ENCODE data around the gene GOLGA7B.

The GOLGA7B gene

GRCh38 chr10:97827702-97828291, 21.8 kb upstream of the GOLGA7B start:
- TF ChIP-seq CEBPB (IDR thresholded peaks at IDR 0.05) (no peak), RAD21 (IDR thresholded peaks at IDR 0.05; ENCODE audit: low read depth) (no peak), TEAD4 (IDR thresholded peaks at IDR 0.05) (no peak), YY1 (IDR thresholded peaks at IDR 0.05; ENCODE audit: low read depth) (no peak)

GRCh38 chr10:97828721-97829120, 20.9 kb upstream of the GOLGA7B start:
- no peak for TF ChIP-seq CREB1 (IDR thresholded peaks at IDR 0.05; ENCODE audit: low read depth)
- TF ChIP-seq RAD21 (IDR thresholded peaks at IDR 0.05; ENCODE audit: low read depth) = no peak
- no peak for TF ChIP-seq TCF12 (IDR thresholded peaks at IDR 0.05; ENCODE audit: low read depth)
- TF ChIP-seq ZBTB7A (IDR thresholded peaks at IDR 0.05; ENCODE audit: low read depth) = no peak
- no peak for TF ChIP-seq YY1 (IDR thresholded peaks at IDR 0.05; ENCODE audit: low read depth)
- TF ChIP-seq TAF1 (IDR thresholded peaks at IDR 0.05; ENCODE audit: low read depth) = no peak
- TF ChIP-seq EP300 (IDR thresholded peaks at IDR 0.05; ENCODE audit: borderline replicate concordance) = no peak
- TF ChIP-seq NFIC (IDR thresholded peaks at IDR 0.05) = no peak
- TF ChIP-seq EGR1 (IDR thresholded peaks at IDR 0.05) = no peak
- TF ChIP-seq MAX (IDR thresholded peaks at IDR 0.05) = no peak
- TF ChIP-seq TEAD4 (IDR thresholded peaks at IDR 0.05) = no peak
- no peak for TF ChIP-seq FOXM1 (IDR thresholded peaks at IDR 0.05; ENCODE audit: borderline replicate concordance, low read depth)
- TF ChIP-seq, protein P1, sequence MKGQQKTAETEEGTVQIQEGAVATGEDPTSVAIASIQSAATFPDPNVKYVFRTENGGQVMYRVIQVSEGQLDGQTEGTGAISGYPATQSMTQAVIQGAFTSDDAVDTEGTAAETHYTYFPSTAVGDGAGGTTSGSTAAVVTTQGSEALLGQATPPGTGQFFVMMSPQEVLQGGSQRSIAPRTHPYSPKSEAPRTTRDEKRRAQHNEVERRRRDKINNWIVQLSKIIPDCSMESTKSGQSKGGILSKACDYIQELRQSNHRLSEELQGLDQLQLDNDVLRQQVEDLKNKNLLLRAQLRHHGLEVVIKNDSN (IDR thresholded peaks at IDR 0.05) = no peak
- no peak for TF ChIP-seq REST (IDR thresholded peaks at IDR 0.05; ENCODE audit: low read depth)
- no peak for TF ChIP-seq CEBPB (IDR thresholded peaks at IDR 0.05)

- TF ChIP-seq CEBPB (IDR thresholded peaks at IDR 0.05) = no peak
- no peak for TF ChIP-seq TCF12 (IDR thresholded peaks at IDR 0.05; ENCODE audit: low read depth)
- TF ChIP-seq, protein P1 (IDR thresholded peaks at IDR 0.05) = no peak
- TF ChIP-seq EGR1 (IDR thresholded peaks at IDR 0.05) = no peak
- no peak for TF ChIP-seq EP300 (IDR thresholded peaks at IDR 0.05; ENCODE audit: borderline replicate concordance)
- TF ChIP-seq TEAD4 (IDR thresholded peaks at IDR 0.05) = no peak
- TF ChIP-seq ZBTB7A (IDR thresholded peaks at IDR 0.05; ENCODE audit: low read depth) = no peak
- no peak for TF ChIP-seq TAF1 (IDR thresholded peaks at IDR 0.05; ENCODE audit: low read depth)
- TF ChIP-seq REST (IDR thresholded peaks at IDR 0.05; ENCODE audit: low read depth) = no peak
- TF ChIP-seq MAX (IDR thresholded peaks at IDR 0.05) = no peak
- no peak for TF ChIP-seq FOXM1 (IDR thresholded peaks at IDR 0.05; ENCODE audit: borderline replicate concordance, low read depth)
- no peak for TF ChIP-seq NFIC (IDR thresholded peaks at IDR 0.05)
Observed at GRCh38 chr10:97830064-97830463, 19.6 kb upstream of the GOLGA7B start.

DNA sequence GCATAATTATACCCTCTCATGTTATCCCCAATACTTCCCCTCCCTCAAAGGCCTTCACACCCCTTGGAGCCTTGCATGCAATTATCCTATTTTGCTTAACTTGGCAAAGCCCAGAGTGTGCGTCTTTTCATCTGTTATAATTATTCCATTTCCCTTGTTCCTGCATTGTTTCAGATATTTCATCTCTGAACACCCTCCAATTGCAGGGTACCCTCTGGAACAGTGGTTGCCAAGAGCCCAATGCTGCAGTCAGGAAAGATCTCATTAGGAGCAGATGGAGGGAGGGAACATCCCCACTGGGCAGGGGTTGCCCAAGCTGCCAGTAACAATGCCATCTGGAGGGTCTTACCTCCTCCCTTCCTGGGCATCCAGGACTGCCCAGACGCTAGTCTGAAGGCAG, 18.4 kb upstream of the GOLGA7B start:
- TF ChIP-seq NFIC (IDR thresholded peaks at IDR 0.05) (no peak), MAX (IDR thresholded peaks at IDR 0.05) (no peak), FOXM1 (IDR thresholded peaks at IDR 0.05; ENCODE audit: borderline replicate concordance, low read depth) (no peak), TAF1 (IDR thresholded peaks at IDR 0.05; ENCODE audit: low read depth) (no peak)

GRCh38 chr10:97836446-97836845, 13.2 kb upstream of the GOLGA7B start:
- TF ChIP-seq REST (IDR thresholded peaks at IDR 0.05; ENCODE audit: low read depth) = no peak
- no peak for TF ChIP-seq CEBPB (IDR thresholded peaks at IDR 0.05)
- TF ChIP-seq EGR1 (IDR thresholded peaks at IDR 0.05) = no peak
- TF ChIP-seq YY1 (IDR thresholded peaks at IDR 0.05; ENCODE audit: low read depth) = no peak
- TF ChIP-seq NFIC (IDR thresholded peaks at IDR 0.05) = no peak
- no peak for TF ChIP-seq ZBTB7A (IDR thresholded peaks at IDR 0.05; ENCODE audit: low read depth)
- TF ChIP-seq, protein P1 (IDR thresholded peaks at IDR 0.05) = no peak
- TF ChIP-seq FOXM1 (IDR thresholded peaks at IDR 0.05; ENCODE audit: borderline replicate concordance, low read depth) = no peak
- TF ChIP-seq EP300 (IDR thresholded peaks at IDR 0.05; ENCODE audit: borderline replicate concordance) = no peak
- no peak for TF ChIP-seq TAF1 (IDR thresholded peaks at IDR 0.05; ENCODE audit: low read depth)

Measured in Ishikawa (cell line).